Erythroblast (primary cell): ENCODE results near the gene TTC6.

ENCODE experiments used
- GATA1 ChIP-seq: IDR thresholded peaks from 2 replicates; pipeline ENCODE4 v1.6.1; 2011; ENCODE audit warnings: low read depth, mild to moderate bottlenecking, control low read depth, low read length, moderate library complexity
- POLR2A ChIP-seq: IDR thresholded peaks from 2 replicates; pipeline ENCODE4 v1.6.1; 2011; ENCODE audit warnings: mild to moderate bottlenecking, low read length

GRCh38 chr14:37594971-37595808 lies at the start of gene TTC6, which contains the start of gene FOXA1:
- TF ChIP-seq POLR2A, result no peak
- no peak for TF ChIP-seq GATA1
